Activated T-cell treated with anti-CD3 and anti-CD28 coated beads for 1 hour (primary cell): Measurements from ENCODE around the gene PARP14.
"Not testable (repeated sequence)": the region's sequence is repeated elsewhere in the genome, so short reads cannot be mapped to it uniquely, and the experiment has no call there.

Experiments
- DNase-seq: peaks from one replicate; pipeline ENCODE4 v3.0.0-alpha.2; 2020; ENCODE audit warnings: low read depth

Gene PARP14

DNA sequence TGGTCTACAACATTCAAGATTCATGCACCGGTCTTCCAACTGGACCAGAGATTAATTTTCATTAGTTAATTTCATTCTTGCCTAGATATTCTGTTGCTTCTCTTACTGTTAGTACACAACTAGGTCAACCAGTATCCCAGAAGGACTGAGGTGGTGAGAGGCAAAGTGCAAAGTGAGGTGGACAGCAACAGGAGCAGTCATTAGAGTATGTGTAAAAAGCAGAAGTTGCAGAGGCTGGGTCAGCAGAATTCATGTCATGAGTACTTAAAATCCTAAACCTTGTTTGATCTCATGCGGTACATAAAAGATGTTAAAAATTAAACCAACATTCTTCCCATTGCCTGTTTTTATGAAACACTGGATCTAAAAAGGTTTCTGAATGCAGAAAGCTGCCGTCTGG lies 46.7 kb downstream of the PARP14 start:
- DNase-seq: no peak

DNA sequence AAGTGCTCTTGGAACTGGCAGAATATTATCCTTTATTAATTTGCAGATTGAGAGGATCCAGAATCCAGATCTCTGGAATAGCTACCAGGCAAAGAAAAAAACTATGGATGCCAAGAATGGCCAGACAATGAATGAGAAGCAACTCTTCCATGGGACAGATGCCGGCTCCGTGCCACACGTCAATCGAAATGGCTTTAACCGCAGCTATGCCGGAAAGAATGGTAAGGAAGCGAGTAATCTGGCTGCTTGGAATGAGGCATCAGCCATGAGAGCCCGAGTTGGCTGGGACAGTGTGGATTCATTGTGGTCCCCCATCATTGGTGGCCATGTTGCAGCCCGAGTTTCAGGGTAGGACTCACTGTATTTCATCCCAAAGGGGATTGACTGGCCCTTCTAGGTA lies 47.1 kb downstream of the PARP14 start:
- no peak for DNase-seq

DNA sequence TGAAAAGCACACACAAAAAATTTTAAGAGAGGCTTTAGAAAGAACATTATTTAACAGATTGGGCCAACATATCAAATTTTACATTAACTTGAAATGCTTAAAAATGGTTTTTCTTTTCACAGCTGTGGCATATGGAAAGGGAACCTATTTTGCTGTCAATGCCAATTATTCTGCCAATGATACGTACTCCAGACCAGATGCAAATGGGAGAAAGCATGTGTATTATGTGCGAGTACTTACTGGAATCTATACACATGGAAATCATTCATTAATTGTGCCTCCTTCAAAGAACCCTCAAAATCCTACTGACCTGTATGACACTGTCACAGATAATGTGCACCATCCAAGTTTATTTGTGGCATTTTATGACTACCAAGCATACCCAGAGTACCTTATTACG lies 47.5 kb downstream of the PARP14 start:
- DNase-seq: no peak

DNA sequence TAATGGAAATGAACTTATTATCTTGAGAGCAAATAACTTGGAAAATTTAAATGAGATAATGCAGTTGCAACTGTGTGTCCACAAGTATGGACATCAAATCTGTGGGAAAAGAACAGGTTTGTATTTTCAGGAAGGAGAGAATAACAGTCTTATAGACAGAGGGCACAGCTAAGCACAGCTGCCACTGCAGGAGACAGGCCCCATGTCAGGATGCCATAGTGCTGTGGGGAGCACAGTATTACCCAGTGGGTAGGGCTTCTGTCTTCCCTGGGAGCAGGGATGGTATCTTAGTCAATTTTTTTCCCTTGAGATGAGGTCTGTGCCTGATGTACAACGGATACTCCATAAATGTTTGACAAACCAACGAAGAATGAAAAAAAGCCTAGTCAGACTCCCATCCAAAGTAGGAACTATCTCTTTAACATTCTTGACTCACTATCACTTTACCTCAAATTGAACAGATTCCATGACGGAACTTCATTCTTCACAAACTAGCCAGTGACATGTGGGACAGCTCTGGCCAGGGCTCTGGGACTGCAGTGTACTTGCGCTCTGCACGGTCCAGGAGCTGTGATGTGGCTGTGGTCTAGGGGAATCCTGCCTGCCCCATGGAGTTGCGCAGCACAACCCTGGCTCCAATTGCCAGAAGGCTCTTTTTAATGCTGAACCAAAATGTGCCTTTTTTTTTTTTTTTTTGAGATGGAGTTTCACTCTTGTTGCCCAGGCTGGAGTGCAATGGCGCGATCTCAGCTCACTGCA lies 48.3 kb downstream of the PARP14 start:
- no peak for DNase-seq

DNA sequence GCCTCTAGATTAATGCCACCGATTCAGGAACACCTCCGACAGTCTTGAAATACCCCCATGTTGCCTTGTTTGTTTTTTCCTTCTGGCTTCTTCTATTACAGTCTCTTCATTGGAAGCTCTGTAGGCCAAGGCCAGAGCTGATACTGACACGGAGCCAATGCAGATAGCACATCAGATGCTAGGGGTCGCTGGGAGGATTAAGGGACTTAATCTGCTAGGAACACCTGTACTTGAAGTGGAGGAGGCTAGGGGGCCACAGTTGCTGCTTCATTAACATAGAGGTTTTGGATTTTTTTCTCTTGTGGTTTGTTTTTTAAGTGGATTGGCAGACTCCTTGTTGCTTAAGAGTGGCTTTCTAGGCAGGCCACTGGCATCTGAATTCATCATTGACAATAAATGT lies 49.6 kb downstream of the PARP14 start:
- no peak for DNase-seq

DNA sequence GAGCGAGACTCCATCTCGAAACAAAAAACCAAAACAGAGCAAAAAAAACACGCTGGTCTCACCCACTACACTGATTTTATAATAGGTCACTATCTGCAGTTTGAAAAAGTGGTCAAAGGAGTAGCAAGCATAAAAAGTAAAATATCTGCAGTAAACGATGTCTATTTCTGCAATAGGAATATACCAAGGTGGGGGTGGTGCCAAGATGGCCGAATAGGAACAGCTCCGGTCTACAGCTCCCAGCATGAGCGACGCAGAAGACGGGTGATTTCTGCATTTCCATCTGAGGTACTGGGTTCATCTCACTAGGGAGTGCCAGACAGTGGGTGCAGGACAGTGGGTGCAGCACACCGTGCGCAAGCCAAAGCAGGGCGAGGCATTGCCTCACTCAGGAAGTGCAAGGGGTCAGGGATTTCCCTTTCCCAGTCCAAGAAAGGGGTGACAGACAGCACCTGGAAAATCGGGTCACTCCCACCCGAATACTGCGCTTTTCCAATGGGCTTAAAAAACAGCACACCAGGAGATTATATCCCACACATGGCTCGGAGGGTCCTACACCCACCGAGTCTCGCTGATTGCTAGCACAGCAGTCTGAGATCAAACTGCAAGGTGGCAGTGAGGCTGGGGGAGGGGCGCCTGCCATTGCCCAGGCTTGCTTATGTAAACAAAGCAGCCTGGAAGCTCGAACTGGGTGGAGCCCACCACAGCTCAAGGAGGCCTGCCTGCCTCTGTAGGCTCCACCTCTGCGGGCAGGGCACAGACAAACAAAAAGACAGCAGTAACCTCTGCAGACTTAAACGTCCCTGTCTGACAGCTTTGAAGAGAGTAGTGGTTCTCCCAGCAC lies 52.3 kb downstream of the PARP14 start:
- not testable (repeated sequence) for DNase-seq

DNA sequence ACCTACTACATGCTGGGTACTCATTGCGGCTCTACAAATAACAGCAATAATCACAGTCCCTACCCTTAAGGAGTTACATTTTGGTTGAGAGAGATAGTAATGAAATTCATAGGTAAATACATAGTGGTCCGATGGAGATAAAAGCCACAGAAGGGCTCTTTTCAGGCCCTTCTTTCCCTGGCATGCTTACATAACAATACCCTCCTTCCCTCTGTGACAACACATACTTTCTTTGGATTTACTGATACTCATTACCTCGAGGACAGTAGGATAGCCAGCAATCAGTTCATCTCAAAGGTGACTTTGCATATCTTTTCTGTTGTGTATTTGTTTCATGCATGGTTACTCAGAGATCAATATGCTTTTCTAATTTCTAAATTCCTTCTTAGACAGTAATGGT lies 58.5 kb downstream of the PARP14 start:
- DNase-seq: no peak

DNA sequence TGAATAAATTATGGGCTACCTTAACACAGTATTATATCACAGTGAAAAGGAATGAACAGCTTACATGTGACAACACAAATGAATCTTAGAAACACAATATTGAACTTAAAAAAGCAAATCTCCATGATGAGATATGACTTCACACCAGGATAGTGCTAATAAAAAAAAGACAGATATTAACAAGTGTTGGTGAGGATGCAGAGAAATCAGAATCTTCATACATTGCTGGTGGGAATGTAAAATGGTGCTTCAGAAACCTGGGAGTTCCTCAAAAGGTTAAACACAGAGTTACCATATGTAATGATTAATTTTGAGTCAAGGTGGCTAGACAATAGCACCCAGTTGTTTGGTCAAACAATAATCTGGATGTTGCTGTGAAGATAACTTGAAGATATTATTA lies 61.6 kb downstream of the PARP14 start:
- no peak for DNase-seq

DNA sequence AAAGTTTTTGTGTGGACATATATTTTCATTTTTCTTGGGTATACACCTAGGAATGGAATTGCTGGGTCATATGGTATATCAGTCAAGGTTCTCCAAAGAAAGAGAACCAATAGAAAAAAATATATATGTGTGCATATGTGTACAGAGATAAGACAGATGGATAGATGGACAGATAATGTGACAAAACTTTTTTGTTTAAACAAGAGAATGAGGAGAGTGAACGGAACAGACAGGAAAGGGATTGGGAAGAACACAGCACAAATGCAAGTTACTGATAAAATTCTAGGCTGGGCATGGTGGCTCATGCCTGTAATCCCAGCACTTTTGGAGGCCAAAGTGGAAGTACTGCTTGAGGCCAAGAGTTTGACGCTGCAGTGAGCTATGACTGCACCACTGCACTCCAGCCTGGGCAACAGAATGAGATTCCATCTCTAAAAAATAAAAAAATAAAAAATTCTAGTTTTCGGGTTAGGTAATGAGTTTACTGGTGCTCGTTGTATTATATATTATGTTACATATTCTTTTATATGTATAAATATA lies 63.0 kb downstream of the PARP14 start:
- DNase-seq: no peak

DNA sequence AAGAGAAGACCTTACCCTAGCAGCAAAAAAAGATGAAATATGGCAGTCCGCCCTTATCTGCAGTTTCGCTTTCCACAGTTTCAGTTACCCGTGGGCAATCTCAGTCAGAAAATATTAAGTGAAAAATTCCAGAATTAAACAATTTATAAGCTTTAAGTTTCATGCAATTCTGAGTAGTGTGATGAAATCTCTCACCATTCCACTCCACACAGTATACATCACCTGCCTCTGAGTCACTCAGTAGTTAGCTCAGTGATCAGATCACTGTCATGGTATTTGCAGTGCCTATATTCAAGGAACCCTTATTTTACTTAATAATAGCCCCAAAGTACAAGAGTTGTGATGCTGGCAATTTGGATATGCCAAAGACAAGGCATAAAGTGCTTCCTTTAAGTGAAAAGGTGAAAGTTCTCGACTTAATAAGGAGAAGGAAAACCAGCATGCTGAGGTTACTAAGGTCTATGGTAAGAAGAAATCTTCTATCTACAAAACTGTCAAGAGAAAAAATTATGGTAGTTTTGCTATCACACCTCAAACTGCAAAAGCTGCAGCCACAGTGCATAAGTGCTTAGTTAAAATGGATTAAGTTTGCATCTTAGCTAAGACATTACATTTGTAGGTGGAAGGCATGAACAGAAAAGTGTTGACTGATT lies 64.9 kb downstream of the PARP14 start:
- DNase-seq: no peak

DNA sequence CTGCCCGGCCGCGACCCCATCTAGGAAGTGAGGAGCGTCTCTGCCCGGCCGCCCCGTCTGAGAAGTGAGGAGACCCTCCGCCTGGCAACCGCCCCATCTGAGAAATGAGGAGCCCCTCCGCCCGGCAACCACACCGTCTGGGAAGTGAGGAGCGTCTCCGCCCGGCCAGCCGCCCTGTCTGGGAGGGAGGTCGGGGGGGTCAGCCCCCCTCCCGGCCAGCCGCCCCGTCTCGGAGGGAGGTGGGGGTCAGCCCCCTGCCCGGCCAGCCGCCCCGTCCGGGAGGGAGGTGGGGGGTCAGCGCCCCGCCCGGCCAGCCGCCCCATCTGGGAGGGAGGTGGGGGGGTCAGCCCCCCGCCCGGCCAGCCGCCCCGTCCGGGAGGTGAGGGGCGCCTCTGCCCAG lies 66.7 kb downstream of the PARP14 start:
- DNase-seq: not testable (repeated sequence)

DNA sequence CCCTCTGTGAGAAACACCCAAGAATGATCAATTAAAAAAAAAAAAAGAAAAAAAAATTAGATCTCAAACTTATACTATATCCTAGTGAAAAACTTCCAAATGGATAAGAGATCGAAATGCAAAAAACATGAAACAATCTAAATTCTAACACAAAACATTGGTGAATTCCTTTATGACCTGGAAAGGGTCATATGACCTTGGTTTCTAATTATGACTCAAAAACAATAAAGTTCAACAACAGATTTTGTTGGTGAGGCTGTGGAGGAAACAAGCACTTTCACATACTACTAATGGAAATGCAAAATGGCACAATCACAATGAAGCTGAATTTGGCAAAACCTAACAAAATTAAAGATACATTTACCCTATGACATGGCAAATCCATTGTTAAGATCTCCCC lies 67.7 kb downstream of the PARP14 start:
- DNase-seq: no peak

DNA sequence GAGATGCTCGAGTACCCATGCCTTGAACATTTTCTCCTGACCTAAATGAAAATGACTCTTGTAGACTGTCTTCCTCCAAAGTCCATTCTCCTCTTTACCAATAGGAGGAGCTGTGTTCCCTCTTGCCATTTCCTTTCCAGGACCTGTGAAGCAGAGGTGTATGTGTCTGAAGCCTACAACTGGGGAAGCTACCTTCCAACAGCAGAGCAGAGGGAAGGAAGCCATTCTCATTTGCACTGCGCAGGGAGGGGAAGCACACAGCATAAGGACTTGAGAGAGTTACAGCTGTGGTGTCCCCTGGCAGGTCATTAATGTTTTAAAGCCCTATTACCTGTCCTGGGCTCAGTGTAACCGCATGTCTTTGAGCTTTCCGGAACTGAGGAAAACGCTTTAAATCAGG lies 74.3 kb downstream of the PARP14 start:
- no peak for DNase-seq

DNA sequence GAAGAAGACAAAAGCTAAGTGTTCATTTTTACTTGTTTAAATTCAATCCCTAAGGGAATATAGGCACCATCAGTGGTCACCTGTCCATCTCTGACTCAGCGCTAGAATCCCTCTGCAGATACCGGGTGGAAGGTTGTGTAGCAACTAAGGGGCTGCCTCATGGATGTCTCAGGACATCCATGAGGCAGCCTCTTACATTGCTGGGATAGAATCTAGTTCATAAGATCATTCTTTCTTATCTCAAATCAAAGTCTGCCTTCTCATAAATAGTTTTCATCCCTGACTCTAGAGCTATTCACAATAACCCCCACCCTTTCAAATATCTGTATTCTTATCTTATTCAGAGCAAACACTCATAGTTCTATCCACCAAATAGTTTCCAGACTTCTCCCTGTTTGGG lies 74.9 kb downstream of the PARP14 start:
- DNase-seq: no peak

DNA sequence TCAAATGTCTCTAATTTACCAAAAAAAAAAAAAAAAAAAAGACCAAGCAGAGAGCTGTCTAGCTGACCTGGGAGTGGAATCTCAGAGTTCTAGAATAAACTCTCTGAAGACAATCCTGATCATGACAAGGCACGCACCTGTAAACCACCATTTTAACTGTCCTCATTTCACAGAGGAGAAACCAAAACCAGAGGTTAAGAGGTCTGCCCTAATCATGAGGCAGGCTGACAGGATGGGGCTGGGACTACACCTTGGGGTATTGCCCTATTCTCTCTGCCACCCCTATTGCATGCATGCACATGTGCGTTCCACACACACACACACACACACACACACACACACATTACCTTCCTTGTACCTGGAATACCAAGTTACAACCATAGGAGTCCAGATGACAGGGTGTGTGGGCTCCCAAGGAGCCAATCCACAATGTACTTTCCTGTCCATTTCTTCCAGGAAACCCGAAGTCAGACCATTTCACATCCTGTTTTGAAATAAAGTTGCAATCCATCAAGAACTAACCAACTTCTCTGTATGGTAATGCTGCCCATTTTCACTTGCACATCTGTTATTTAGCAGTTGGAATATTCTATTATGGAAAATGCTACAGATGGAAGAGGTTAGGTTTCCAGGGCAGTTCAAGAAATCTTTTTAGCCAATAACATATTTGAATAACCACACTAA lies 78.4 kb downstream of the PARP14 start:
- no peak for DNase-seq

DNA sequence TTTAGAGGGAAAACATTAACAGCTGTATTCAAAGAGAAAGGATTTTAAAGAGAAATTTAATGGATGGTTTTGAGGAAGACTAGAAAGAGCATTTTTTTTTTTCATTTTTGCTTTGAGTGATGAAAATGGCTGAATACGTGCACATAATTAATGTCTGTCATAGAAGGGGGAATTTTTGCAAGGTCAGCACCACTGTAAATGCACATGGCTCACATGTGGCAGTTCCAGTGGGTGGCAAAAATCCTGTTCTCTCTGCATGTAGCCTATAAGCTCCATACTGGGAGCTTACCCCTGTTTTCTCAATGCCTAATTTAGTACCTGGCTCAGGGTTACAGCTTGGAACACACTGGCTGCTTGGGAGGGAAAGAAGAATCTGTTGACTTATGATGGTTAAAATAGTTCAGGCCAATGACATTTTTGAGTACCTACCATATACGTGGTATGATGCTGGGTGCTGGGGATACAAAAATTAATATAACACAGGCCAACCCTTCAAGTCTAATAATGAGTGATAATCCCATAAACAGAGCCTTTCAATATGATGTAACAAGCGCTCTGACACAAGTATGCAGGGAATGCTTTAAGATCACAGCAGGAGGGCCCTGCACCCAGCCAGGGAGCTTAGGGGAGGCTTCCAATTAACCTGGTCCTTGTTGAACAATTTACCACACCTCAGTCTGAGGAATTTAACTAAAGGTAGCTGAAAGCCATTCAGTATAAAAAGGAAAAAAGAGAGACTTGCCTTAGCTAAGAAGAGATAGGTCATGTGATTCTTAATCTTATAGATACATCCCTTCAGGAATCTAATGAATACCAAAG lies 80.0 kb downstream of the PARP14 start:
- DNase-seq: no peak

DNA sequence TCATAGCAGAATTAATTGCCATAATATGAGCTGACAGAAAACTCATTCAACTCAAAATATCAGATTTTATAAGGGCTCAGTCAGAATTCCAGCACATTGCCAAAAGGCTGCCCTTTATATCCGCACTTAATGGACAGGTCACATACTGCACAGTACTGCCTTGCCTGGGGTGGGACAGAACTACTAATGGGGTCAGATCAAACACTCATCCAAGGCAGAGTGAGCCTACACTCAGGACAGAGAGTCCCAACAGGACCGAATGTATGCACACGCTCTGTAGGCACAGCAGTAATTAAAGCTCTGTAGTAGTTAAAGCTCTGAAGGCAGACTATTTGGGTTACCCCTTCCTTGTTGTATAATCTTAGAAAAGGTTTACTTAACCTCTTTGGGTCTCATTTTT lies 85.8 kb downstream of the PARP14 start:
- DNase-seq: no peak

DNA sequence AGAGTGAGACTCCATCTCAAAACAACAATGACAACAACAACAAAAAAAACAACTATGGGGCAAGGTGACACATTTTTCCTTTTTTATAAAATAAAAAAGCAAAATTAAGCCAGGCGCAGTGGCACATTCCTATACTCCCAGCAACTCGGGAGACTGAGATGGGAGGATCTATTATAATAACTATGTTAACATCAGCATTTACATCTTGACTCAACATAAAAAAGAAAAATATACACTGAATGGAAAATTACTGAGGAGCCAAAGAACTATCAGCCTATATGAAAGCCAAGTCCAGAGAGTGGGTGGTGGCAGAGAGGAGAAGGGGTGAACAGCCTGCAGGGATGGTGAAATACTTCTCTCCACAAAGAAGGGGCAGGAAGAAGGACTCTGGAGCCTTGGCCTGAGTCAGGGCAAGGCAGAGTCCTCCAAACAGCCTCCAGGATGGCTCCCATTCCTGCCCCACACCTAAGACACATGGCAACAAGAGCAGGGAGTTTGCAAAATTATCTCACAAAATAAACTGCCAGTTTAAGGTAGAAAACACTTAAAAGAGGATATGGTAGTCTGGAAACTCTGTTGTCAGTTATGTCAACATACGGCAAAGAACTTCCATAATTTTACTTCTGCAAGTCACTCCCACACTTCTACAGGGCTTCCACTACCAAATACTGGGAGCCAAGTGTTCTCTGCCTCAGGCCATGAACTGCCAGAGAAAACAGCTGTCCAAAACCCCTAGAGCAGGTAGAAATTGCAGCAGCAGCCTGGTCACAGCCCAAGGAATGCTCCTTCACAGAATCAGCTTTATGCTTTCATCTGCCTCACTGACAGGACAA lies 87.1 kb downstream of the PARP14 start:
- no peak for DNase-seq

DNA sequence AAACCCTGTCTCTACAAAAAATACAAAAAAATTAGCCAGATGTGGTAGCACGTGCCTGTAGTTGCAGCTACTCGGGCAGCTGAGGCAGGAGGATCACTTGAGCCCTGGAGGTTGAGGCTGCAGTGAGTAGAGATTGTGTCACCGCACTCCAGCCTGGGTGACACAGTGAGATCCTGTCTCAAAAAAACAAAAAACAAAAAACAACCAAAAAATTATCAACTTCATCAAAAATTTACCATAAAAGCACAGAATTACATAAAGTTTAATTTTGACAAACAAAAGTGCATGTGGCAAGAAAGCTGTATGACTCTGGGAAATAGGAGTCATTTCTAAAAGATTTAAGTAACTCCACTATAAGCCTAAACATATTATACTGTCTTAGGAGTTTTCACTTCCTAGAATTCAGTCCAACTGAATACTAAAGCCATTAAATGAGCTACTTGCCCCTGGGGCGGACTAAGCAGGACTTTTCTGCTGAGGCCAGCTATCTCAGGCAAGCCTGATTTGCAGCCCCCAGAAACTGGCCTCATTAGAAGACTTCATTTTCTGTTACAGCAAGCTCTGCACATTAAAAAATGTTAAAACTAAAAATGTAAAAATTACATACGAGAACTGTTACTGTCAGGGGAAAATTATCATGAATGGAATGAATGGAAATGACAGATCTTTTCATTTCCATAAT lies 90.0 kb downstream of the PARP14 start:
- DNase-seq: no peak

DNA sequence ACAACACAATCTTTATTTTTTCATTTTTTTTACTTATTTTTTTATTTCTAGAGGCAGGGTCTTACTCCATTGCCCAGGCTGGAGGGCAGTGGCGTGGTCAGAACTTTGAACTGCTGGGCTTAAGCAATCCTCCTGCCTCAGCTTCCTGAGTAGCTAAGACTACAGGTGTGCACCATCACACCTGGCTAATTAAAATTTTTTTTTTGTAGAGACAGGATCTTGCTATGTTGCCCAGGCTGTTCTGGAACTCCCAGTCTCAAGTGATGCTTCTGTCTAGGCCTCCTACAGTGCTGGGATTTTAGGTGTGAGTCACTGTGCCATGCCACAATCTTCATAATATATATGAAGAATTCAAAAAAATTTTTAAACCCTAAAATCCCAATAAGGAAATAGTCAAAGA lies 92.2 kb downstream of the PARP14 start:
- DNase-seq: no peak
